Iris pigment epithelial cell (primary cell): ENCODE results near the gene TMEM255A.
A peak's percentile ranks its signal among the peaks of the same experiment; 100 is the strongest.
"Not testable (repeated sequence)": the region's sequence is repeated elsewhere in the genome, so short reads cannot be mapped to it uniquely, and the experiment has no call there.

ENCODE experiments used
- DNase-seq: peaks from one replicate; pipeline ENCODE4 v3.0.0-alpha.2; 2011; ENCODE audit warnings: low read depth

Gene TMEM255A

GRCh38 chrX:120310861-120311726 is at the start of gene TMEM255A:
Gene TMEM255A, minus strand, starts transcription at chrX:120311461. Its CDS starts 152 bp downstream, at chrX:120311309.
- no peak for DNase-seq

- peak; percentile 13 for DNase-seq
Measured at GRCh38 chrX:120358737-120359456, 47.6 kb upstream of the TMEM255A start.

- DNase-seq, result no peak
Measured at GRCh38 chrX:120357186-120357585, 45.9 kb upstream of the TMEM255A start.

GRCh38 chrX:120356084-120356483 is 44.8 kb upstream of the TMEM255A start:
- no peak for DNase-seq

GRCh38 chrX:120350450-120351138 is 39.3 kb upstream of the TMEM255A start:
- no peak for DNase-seq

GRCh38 chrX:120344566-120344965 is 33.3 kb upstream of the TMEM255A start:
- not testable (repeated sequence) for DNase-seq

- DNase-seq, result no peak
Measured at GRCh38 chrX:120336899-120337298, 25.6 kb upstream of the TMEM255A start.

GRCh38 chrX:120335289-120335688 is 24.0 kb upstream of the TMEM255A start:
- no peak for DNase-seq

- no peak for DNase-seq
Measured at GRCh38 chrX:120334603-120335002, 23.3 kb upstream of the TMEM255A start.

GRCh38 chrX:120334151-120334550 is 22.9 kb upstream of the TMEM255A start:
- DNase-seq, result no peak

GRCh38 chrX:120332394-120332793 is 21.1 kb upstream of the TMEM255A start:
- no peak for DNase-seq

- no peak for DNase-seq
Measured at GRCh38 chrX:120331116-120331515, 19.9 kb upstream of the TMEM255A start.

- DNase-seq, result no peak
Measured at GRCh38 chrX:120321520-120322281, 10.4 kb upstream of the TMEM255A start.

- no peak for DNase-seq
Measured at GRCh38 chrX:120318411-120318810, 7.2 kb upstream of the TMEM255A start.

- peak; percentile 51 for DNase-seq
Measured at GRCh38 chrX:120316587-120317283, 5.5 kb upstream of the TMEM255A start.

- DNase-seq, result no peak
Measured at GRCh38 chrX:120315776-120316175, 4.5 kb upstream of the TMEM255A start.

GRCh38 chrX:120311727-120312063 is 434 bp upstream of the TMEM255A start:
- no peak for DNase-seq

GRCh38 chrX:120309873-120310705 is 1.2 kb downstream of the TMEM255A start:
- DNase-seq, result peak; percentile 19

- peak; percentile 70 for DNase-seq
Measured at GRCh38 chrX:120308959-120309872, 2.0 kb downstream of the TMEM255A start.
